CD8-positive, alpha-beta memory T cell (primary cell): Measurements from ENCODE around the gene NOC3L. TPM values are rescaled to one million over a fixed set of nuclear protein-coding genes. Genes with fewer than 3 reads are reported as not detected.

ENCODE experiments used
- CTCF ChIA-PET: fragments of 350-600 bp; sonication (Branson Sonifier 250); formaldehyde crosslinking; loops from one replicate; lab custom pipeline; 2021; ENCODE audit warnings: antibody characterized with exemption; lab: Charles Lee
- POLR2A ChIA-PET: fragments of 350-600 bp; sonication (Branson Sonifier 250); formaldehyde crosslinking; loops from one replicate; lab custom pipeline; 2021; ENCODE audit warnings: antibody characterized with exemption; lab: Charles Lee
- DNase-seq, 5 donors: peaks; one replicate each; pipeline versions ENCODE4 v3.0.0 to v3.0.0-alpha.2; 2020 to 2022; ENCODE audit warnings: mixed read lengths in 1 of 5
- H3K27ac ChIP-seq: one replicate; pipeline ENCODE4 v1.7.0; 2013; ENCODE audit warnings: low read depth, mild to moderate bottlenecking, low read length, moderate library complexity
- H3K27me3 ChIP-seq: 2 replicates; pipeline ENCODE4 v1.7.0; 2013; ENCODE audit warnings: low read length, mild to moderate bottlenecking; ENCODE audit not compliant: insufficient read depth, poor library complexity, severe bottlenecking
- H3K36me3 ChIP-seq: 2 replicates; pipeline ENCODE4 v1.7.0; 2013; ENCODE audit warnings: mild to moderate bottlenecking, low read length, moderate library complexity; ENCODE audit not compliant: insufficient read depth
- H3K4me1 ChIP-seq: 2 replicates; pipeline ENCODE4 v1.7.0; 2013; ENCODE audit warnings: mild to moderate bottlenecking, low read length, moderate library complexity; ENCODE audit not compliant: insufficient read depth
- H3K4me3 ChIP-seq: 2 replicates; pipeline ENCODE4 v1.7.0; 2013; ENCODE audit warnings: mild to moderate bottlenecking, low read length
- H3K9me3 ChIP-seq: 2 replicates; pipeline ENCODE4 v1.7.0; 2013; ENCODE audit warnings: mild to moderate bottlenecking, low read length
- H3K27ac Mint-ChIP-seq, 8 donors: one replicate each; pipeline ENCODE4 v1.8.0; 2020 to 2021; ENCODE audit warnings: mixed read lengths in 8 of 8, mild to moderate bottlenecking in 6 of 8, inconsistent platforms in 3 of 8, moderate library complexity in 3 of 8
- H3K27me3 Mint-ChIP-seq, 2 donors: one replicate each; pipeline ENCODE4 v1.8.0; 2020 to 2021; ENCODE audit warnings: mixed read lengths in 2 of 2, mild to moderate bottlenecking in 1 of 2, moderate library complexity in 1 of 2
- H3K36me3 Mint-ChIP-seq, 3 donors: one replicate each; pipeline ENCODE4 v1.8.0; 2020 to 2021; ENCODE audit warnings: mixed read lengths in 3 of 3, inconsistent platforms in 1 of 3, mild to moderate bottlenecking in 1 of 3
- H3K4me1 Mint-ChIP-seq, 3 donors: one replicate each; pipeline ENCODE4 v1.8.0; 2020 to 2021; ENCODE audit warnings: mixed read lengths in 3 of 3, inconsistent platforms in 1 of 3, mild to moderate bottlenecking in 1 of 3
- H3K4me3 Mint-ChIP-seq, 7 donors: one replicate each; pipeline ENCODE4 v1.8.0; 2020 to 2021; ENCODE audit warnings: mixed read lengths in 7 of 7, mild to moderate bottlenecking in 6 of 7, moderate library complexity in 4 of 7, inconsistent platforms in 2 of 7
- H3K9me3 Mint-ChIP-seq, 5 donors: one replicate each; pipeline ENCODE4 v1.8.0; 2020 to 2022; ENCODE audit warnings: mixed read lengths in 5 of 5, mild to moderate bottlenecking in 3 of 5, moderate library complexity in 2 of 5, inconsistent platforms in 1 of 5
- polyA plus RNA-seq: library from polyadenylated mRNA; unstranded; fragments of 300-500 nt; fragmentation: Illumina TruSeq; gene quantifications from one replicate; pipeline ENCODE4 v1.2.3, GENCODE V29; 2021
- total RNA-seq, 2 experiments: library from RNA; stranded (reverse); gene quantifications; one replicate each; pipeline ENCODE4 v1.2.3, GENCODE V29; 2021

NOC3L gene
- total and polyA plus RNA-seq, 3 experiments from 2014 or later: 14.0 to 57.2 (median 57.2) TPM

DNA sequence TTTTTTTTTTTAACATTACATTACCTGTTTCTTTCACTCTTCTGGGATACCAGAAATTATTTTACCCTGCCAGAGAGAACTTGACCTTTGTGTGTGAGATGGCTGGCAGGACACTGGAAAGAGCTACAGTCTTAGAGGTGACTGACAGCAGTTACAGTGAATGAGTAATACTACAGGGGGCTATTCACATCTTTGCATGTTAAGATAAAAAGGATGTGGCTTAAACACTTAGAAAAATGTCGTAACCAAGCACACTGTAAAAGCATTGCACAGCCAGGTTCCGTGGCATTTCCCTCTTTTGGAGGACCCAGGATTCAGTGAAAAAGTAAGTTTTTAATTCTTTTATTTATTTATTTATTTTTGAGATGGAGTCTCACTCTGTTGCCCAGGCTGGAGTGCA, 20.8 kb upstream of the NOC3L start:
- Histone ChIP-seq H3K4me3 (no peak overlapping the region), H3K9me3 (no peaks in the 10 kb centered on the region), H3K27me3 (no peaks in the 10 kb centered on the region), H3K27ac (no peak overlapping the region), H3K4me1 (no peaks in the 10 kb centered on the region), H3K36me3 (no peaks in the 10 kb centered on the region)
- Mint-ChIP-seq H3K36me3 (peaks cover 0 to 2% (median 0%) of the 10 kb centered on the region in 3 donors), H3K27ac (no peak overlapping the region), H3K9me3 (no peaks in the 10 kb centered on the region), H3K27me3 (peaks cover 4 to 21% of the 10 kb centered on the region in 2 donors), H3K4me1 (no peaks in the 10 kb centered on the region), H3K4me3 (no peak overlapping the region)
- ChIA-PET POLR2A (no interaction called here), CTCF (interaction anchor here (0.8 kb wide), 1 partner anchor 63 kb away, joined by 3 read pairs; no protein-coding TSS in a partner anchor)
- DNase-seq: no peak

DNA sequence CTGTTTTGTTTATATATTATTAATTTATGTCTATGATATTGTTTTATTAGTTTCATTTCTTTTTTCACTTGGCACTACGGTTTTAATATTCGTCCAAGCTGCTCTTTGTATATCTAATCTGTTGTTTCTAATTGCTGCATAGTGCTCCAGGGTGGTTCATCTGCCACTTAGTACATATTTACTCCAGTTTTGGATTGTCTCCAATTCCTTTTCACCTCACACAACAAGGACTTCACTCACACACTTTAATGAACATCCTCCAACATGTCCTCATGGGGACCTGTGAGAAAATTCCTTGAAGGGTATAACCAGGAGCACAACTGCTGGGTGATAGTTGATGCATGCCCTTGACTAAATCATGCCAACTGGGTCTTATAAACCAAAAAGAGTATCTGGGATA, 14.1 kb upstream of the NOC3L start:
- Mint-ChIP-seq H3K27ac (no peak overlapping the region), H3K4me1 (no peaks in the 10 kb centered on the region), H3K4me3 (no peak overlapping the region), H3K36me3 (peaks cover 0 to 2% (median 0%) of the 10 kb centered on the region in 3 donors), H3K27me3 (peaks cover 31 to 64% of the 10 kb centered on the region in 2 donors), H3K9me3 (no peaks in the 10 kb centered on the region)
- Histone ChIP-seq H3K4me3 (no peak overlapping the region), H3K36me3 (no peaks in the 10 kb centered on the region), H3K27me3 (peaks cover 5% of the 10 kb centered on the region), H3K4me1 (no peaks in the 10 kb centered on the region), H3K27ac (no peak overlapping the region), H3K9me3 (no peaks in the 10 kb centered on the region)
- ChIA-PET CTCF (no interaction called here), POLR2A (no interaction called here)
- DNase-seq: no peak

DNA sequence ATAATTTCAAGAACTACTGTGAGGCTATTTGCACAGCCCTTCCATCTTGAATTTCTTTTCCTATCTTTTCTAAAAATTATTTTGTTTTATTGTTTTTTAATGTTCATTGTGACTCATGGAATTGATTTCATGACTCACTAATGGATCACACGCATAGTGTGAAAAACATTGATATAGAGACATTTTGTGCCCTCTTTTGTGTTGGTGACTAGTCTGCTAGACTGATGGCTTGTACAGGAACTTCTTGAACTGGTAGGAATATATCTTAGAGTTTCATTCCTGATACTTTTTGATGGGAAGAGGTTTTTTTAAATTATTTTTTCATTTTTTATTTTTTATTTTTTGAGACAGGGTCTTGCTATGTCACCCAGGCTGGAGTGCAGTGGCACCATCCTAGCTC, 12.6 kb upstream of the NOC3L start:
- H3K4me1 ChIP-seq: no peaks in the 10 kb centered on the region
- ChIA-PET CTCF (no interaction called here), POLR2A (no interaction called here)
- Mint-ChIP-seq H3K27me3 (peaks cover 41 to 73% of the 10 kb centered on the region in 2 donors), H3K4me3 (no peak overlapping the region), H3K36me3 (no peaks in the 10 kb centered on the region), H3K4me1 (no peaks in the 10 kb centered on the region), H3K9me3 (no peaks in the 10 kb centered on the region), H3K27ac (no peak overlapping the region)
- no peak for DNase-seq
- peaks cover 5% of the 10 kb centered on the region for H3K27me3 ChIP-seq
- no peaks in the 10 kb centered on the region for H3K36me3 ChIP-seq
- H3K27ac ChIP-seq: no peak overlapping the region
- H3K4me3 ChIP-seq: no peak overlapping the region
- H3K9me3 ChIP-seq: no peaks in the 10 kb centered on the region

DNA sequence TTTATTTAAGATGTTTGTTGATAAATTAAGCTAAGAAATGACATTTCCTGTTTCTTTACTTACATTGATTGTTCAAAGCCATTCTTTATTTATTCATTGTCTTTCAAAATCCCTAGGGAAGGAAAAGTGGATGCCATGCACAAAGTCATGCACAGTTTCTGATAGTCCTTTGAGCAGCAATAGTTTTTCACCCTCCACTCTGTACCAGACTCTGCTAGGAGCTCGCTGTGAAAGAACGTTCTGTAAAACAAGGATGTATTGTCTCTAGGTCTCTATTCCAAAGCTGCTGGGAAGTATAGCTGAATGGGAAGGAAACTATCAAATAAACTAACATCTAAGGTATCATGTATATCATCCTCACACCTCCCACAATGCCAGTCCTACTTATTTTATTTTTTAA, 7.8 kb upstream of the NOC3L start:
- H3K36me3 ChIP-seq: no peaks in the 10 kb centered on the region
- no peaks in the 10 kb centered on the region for H3K4me1 ChIP-seq
- no peaks in the 10 kb centered on the region for H3K9me3 ChIP-seq
- H3K27ac ChIP-seq: no peak overlapping the region
- ChIA-PET CTCF (no interaction called here), POLR2A (no interaction called here)
- no peak overlapping the region for H3K4me3 ChIP-seq
- Mint-ChIP-seq H3K27me3 (peaks cover 37 to 58% of the 10 kb centered on the region in 2 donors), H3K27ac (no peak overlapping the region), H3K36me3 (no peaks in the 10 kb centered on the region), H3K9me3 (no peaks in the 10 kb centered on the region), H3K4me1 (no peaks in the 10 kb centered on the region), H3K4me3 (no peak overlapping the region)
- no peaks in the 10 kb centered on the region for H3K27me3 ChIP-seq
- no peak for DNase-seq

DNA sequence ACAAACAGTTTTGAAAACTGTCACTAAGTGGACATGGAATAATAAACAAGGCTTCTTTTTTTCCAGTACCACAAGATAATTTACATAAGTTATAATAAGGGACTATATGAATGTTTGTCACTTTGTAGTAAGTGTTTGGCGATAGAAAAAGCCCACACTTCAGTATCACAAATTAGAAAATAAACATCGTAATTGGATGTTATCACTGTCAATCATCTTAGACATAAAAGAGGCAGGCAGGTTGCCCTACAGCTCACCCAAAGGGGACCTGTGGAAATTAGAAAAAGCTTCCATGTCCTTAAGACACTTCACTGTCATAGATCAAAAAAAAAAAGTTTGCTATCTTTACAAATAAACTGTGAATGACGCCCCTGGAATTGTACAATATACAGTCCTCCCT, 3.6 kb upstream of the NOC3L start:
- DNase-seq: no peak
- no peaks in the 10 kb centered on the region for H3K36me3 ChIP-seq
- Mint-ChIP-seq H3K4me1 (peaks cover 14 to 20% (median 19%) of the 10 kb centered on the region in 3 donors), H3K27ac (no peak overlapping the region), H3K4me3 (no peak overlapping the region), H3K9me3 (no peaks in the 10 kb centered on the region), H3K36me3 (peaks cover 0 to 6% (median 0%) of the 10 kb centered on the region in 3 donors), H3K27me3 (peaks cover 15 to 38% of the 10 kb centered on the region in 2 donors)
- no peaks in the 10 kb centered on the region for H3K9me3 ChIP-seq
- H3K4me3 ChIP-seq: no peak overlapping the region
- CTCF ChIA-PET: no interaction called here
- no peak overlapping the region for H3K27ac ChIP-seq
- POLR2A ChIA-PET: interaction anchor here (0.7 kb wide), 1 partner anchor 473 kb away, joined by 3 read pairs; the partner anchor contains the start of gene SLC35G1
- H3K27me3 ChIP-seq: no peaks in the 10 kb centered on the region
- H3K4me1 ChIP-seq: peaks cover 13% of the 10 kb centered on the region

DNA sequence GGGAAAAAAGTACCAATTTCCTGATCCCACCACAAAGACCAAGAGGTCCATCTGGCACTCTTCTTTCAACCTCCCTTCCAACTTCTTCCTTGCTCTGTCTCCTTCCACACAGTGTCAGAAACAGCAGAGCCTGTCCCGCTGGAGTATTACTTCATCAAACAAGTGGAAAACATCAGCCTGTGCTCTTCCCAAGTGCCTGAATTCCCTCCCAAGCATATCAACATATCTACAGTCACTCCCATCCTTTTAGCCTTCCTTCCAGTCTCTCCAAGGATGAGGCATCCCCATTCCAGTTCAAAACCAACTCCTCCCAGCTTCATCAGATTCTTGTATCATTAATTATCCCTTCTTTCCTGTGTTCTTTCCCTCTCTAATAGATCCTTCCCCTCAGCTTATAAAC, 1.7 kb upstream of the NOC3L start:
- no peaks in the 10 kb centered on the region for H3K9me3 ChIP-seq
- POLR2A ChIA-PET: no interaction called here
- no peak overlapping the region for H3K4me3 ChIP-seq
- no peak for DNase-seq
- no peak overlapping the region for H3K27ac ChIP-seq
- peaks cover 17% of the 10 kb centered on the region for H3K4me1 ChIP-seq
- H3K36me3 ChIP-seq: no peaks in the 10 kb centered on the region
- Mint-ChIP-seq H3K4me3 (peak overlapping the region in 5 of 7 donors; percentile 3 to 40 (median 27)), H3K27ac (peak overlapping the region in 3 of 8 donors; percentile 1 to 56 (median 15)), H3K9me3 (no peaks in the 10 kb centered on the region), H3K4me1 (peaks cover 24 to 34% (median 34%) of the 10 kb centered on the region in 3 donors), H3K27me3 (peaks cover 2 to 22% of the 10 kb centered on the region in 2 donors), H3K36me3 (peaks cover 3 to 14% (median 5%) of the 10 kb centered on the region in 3 donors)
- CTCF ChIA-PET: no interaction called here
- no peaks in the 10 kb centered on the region for H3K27me3 ChIP-seq

DNA sequence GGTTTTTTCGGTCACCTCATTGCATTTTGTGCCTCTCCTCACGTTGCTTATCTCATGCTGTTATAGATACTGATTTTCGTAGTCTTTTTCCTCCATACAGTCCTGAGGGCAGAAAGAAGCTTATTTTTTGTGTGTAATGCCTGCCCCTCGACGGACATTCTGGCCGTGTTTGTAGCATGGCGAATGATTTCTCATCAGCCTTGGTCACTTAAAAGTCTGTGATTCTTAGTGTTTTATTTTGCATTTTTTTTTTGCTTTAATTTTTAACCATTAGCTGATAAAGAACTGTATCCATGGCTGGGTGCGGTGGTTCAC, 469 bp upstream of the NOC3L start:
- Mint-ChIP-seq H3K4me3 (peak overlapping the region; percentile 94 to 98 (median 96)), H3K27ac (peak overlapping the region; percentile 58 to 99 (median 97)), H3K9me3 (no peaks in the 10 kb centered on the region), H3K36me3 (peaks cover 5 to 24% (median 8%) of the 10 kb centered on the region in 3 donors), H3K4me1 (peaks cover 29 to 46% (median 44%) of the 10 kb centered on the region in 3 donors), H3K27me3 (peaks cover 2 to 14% of the 10 kb centered on the region in 2 donors)
- Histone ChIP-seq H3K9me3 (no peaks in the 10 kb centered on the region), H3K4me1 (peaks cover 17% of the 10 kb centered on the region), H3K27ac (peak overlapping the region; percentile 71), H3K36me3 (no peaks in the 10 kb centered on the region), H3K4me3 (peak overlapping the region; percentile 84), H3K27me3 (no peaks in the 10 kb centered on the region)
- ChIA-PET POLR2A (no interaction called here), CTCF (interaction anchor here (1.2 to 1.8 kb wide), 3 partner anchors 10 to 43 kb away, joined by 6 to 10 read pairs (median 8); no protein-coding TSS in a partner anchor)
- DNase-seq: peak in 1 of 5 donors; percentile 0

DNA sequence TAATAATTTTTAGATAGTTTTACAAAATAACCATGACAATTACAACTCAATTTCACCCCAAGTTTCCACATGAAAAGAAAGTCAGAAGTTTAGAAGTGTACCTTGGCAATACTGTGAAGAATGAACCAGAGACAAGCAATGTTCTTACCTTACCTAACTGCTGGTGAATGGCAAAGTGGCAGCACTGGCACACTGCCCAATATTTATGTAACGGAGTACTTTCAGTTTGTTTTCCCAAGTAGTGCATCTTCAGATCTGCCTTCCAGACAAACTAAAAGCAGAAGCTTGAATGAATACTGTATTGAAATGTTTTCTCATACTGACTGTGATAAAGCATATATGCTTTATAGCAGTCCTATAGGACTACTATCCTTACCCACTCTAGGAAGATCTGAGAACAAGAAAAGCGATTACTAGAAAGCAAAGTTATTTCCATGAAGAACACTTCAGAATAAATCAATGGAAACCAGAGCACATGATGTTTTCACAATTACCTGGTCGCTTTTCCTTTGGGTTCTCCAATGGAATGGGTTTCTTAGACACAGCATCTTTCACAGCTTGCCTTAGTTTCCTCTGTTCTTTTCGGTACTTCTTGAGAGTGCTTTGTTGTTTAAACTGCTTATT, 1.5 kb downstream of the NOC3L start:
- Mint-ChIP-seq H3K9me3 (no peaks in the 10 kb centered on the region), H3K27me3 (peaks cover 0 to 14% of the 10 kb centered on the region in 2 donors), H3K4me3 (peak overlapping the region; percentile 94 to 98 (median 96)), H3K36me3 (peaks cover 5 to 43% (median 19%) of the 10 kb centered on the region in 3 donors), H3K4me1 (peaks cover 32 to 65% (median 54%) of the 10 kb centered on the region in 3 donors), H3K27ac (peak overlapping the region in 7 of 8 donors; percentile 93 to 100 (median 99))
- Histone ChIP-seq H3K27me3 (no peaks in the 10 kb centered on the region), H3K27ac (no peak overlapping the region), H3K4me1 (peaks cover 17% of the 10 kb centered on the region), H3K36me3 (peaks cover 16% of the 10 kb centered on the region), H3K9me3 (no peaks in the 10 kb centered on the region), H3K4me3 (peak overlapping the region; percentile 84)
- ChIA-PET POLR2A (no interaction called here), CTCF (no interaction called here)
- peak in 3 of 5 donors; percentile 22 to 52 (median 27) for DNase-seq
